Mesenchymal stem cell (in vitro differentiated cells and primary cell): ENCODE measurements around the gene CASKIN1.

Source experiments
- DNase-seq: peaks from one replicate; pipeline ENCODE4 v3.0.0-alpha.2; 2013
- H2AFZ ChIP-seq: one replicate; pipeline ENCODE4 v1.6.1; 2013; ENCODE audit warnings: low read depth, mild to moderate bottlenecking, control low read depth, inconsistent platforms, low read length, moderate library complexity
- H2AK5ac ChIP-seq: 2 replicates; pipeline ENCODE4 v1.6.1; 2013; ENCODE audit warnings: low read length, moderate library complexity, mild to moderate bottlenecking, inconsistent platforms; ENCODE audit not compliant: severe bottlenecking
- H2BK120ac ChIP-seq: one replicate; pipeline ENCODE4 v1.6.1; 2013; ENCODE audit warnings: low read depth, mild to moderate bottlenecking, inconsistent platforms, low read length, moderate library complexity
- H2BK12ac ChIP-seq, 2 experiments: one replicate each; pipeline ENCODE4 v1.6.1; 2013; ENCODE audit warnings: inconsistent platforms in 2 of 2, low read length in 2 of 2, mild to moderate bottlenecking in 2 of 2, moderate library complexity in 2 of 2, control low read depth in 1 of 2
- H2BK15ac ChIP-seq: one replicate; pipeline ENCODE4 v1.6.1; 2013; ENCODE audit warnings: mild to moderate bottlenecking, low read depth, inconsistent platforms; ENCODE audit not compliant: poor library complexity, severe bottlenecking
- H2BK5ac ChIP-seq: 2 replicates; pipeline ENCODE4 v1.6.1; 2013; ENCODE audit warnings: low read depth, mild to moderate bottlenecking, low read length, control low read depth, inconsistent platforms; ENCODE audit not compliant: poor library complexity, severe bottlenecking
- H3K14ac ChIP-seq, 2 experiments: one replicate each; pipeline ENCODE4 v1.6.1; 2013; ENCODE audit warnings: inconsistent platforms in 2 of 2, low read length in 2 of 2, control low read depth in 1 of 2, mild to moderate bottlenecking in 1 of 2, moderate library complexity in 1 of 2
- H3K18ac ChIP-seq, 2 experiments: one replicate each; pipeline ENCODE4 v1.6.1; 2013; ENCODE audit warnings: inconsistent platforms in 2 of 2, low read length in 2 of 2, control low read depth in 1 of 2, low read depth in 1 of 2, mild to moderate bottlenecking in 1 of 2
- H3K23ac ChIP-seq, 2 experiments: one replicate each; pipeline ENCODE4 v1.6.1; 2013; ENCODE audit warnings: inconsistent platforms in 2 of 2, low read length in 2 of 2, mild to moderate bottlenecking in 2 of 2, moderate library complexity in 2 of 2, control low read depth in 1 of 2
- H3K27ac ChIP-seq: 2 replicates; pipeline ENCODE4 v1.5.1; 2013; ENCODE audit warnings: mild to moderate bottlenecking, moderate library complexity, low read length, control low read depth, inconsistent platforms; ENCODE audit not compliant: poor library complexity, severe bottlenecking
- H3K27me3 ChIP-seq, 2 experiments: 2 replicates each; pipeline versions ENCODE4 v1.6.1 to v1.7.0; 2013; ENCODE audit warnings: low read length in 2 of 2, mild to moderate bottlenecking in 2 of 2, moderate library complexity in 2 of 2, control low read depth in 1 of 2, inconsistent platforms in 1 of 2; ENCODE audit not compliant: control insufficient read depth in 1 of 2, insufficient read depth in 1 of 2
- H3K36me3 ChIP-seq, 2 experiments: 2 replicates each; pipeline versions ENCODE4 v1.6.1 to v1.7.0; 2013; ENCODE audit warnings: low read length in 2 of 2, control low read depth in 1 of 2, inconsistent platforms in 1 of 2, low read depth in 1 of 2, mild to moderate bottlenecking in 1 of 2; ENCODE audit not compliant: insufficient read depth in 2 of 2, control insufficient read depth in 1 of 2
- H3K4ac ChIP-seq, 2 experiments: one replicate each; pipeline ENCODE4 v1.6.1; 2013; ENCODE audit warnings: inconsistent platforms in 2 of 2, low read length in 2 of 2, mild to moderate bottlenecking in 2 of 2, moderate library complexity in 2 of 2, control low read depth in 1 of 2, low read depth in 1 of 2
- H3K4me1 ChIP-seq: 2 replicates; pipeline ENCODE4 v1.6.1; 2013; ENCODE audit warnings: low read depth, low read length, control low read depth; ENCODE audit not compliant: control insufficient read depth, insufficient read depth
- H3K4me2 ChIP-seq: 2 replicates; pipeline ENCODE4 v1.6.1; 2013; ENCODE audit warnings: low read length, mild to moderate bottlenecking, inconsistent platforms; ENCODE audit not compliant: poor library complexity, severe bottlenecking
- H3K4me3 ChIP-seq, 2 experiments: 2 replicates each; pipeline versions ENCODE4 v1.5.1 to v1.7.0; 2013; ENCODE audit warnings: low read length in 2 of 2, mild to moderate bottlenecking in 2 of 2, control low read depth in 1 of 2, low read depth in 1 of 2; ENCODE audit not compliant: insufficient read depth in 1 of 2
- H3K79me1 ChIP-seq: replicated peaks from 2 replicates; pipeline ENCODE4 v1.6.1; 2013; ENCODE audit warnings: mild to moderate bottlenecking, control low read depth, low read length, inconsistent platforms; ENCODE audit not compliant: poor library complexity, severe bottlenecking
- H3K9ac ChIP-seq: 2 replicates; pipeline ENCODE4 v1.7.0; 2013; ENCODE audit warnings: mild to moderate bottlenecking, low read length, moderate library complexity
- H3K9me3 ChIP-seq: 2 replicates; pipeline ENCODE4 v1.7.0; 2013; ENCODE audit warnings: mild to moderate bottlenecking, low read length; ENCODE audit not compliant: control insufficient read depth
- H4K8ac ChIP-seq: one replicate; pipeline ENCODE4 v1.6.1; 2013; ENCODE audit warnings: inconsistent platforms, mild to moderate bottlenecking, low read length, moderate library complexity
- H4K91ac ChIP-seq: one replicate; pipeline ENCODE4 v1.6.1; 2013; ENCODE audit warnings: mild to moderate bottlenecking, low read length, inconsistent platforms
- WGBS: methylation state at CpG from one replicate; pipeline ENCODE4 v1.1.7; 2013; ENCODE audit warnings: mixed read lengths; 5-methylcytosine and 5-hydroxymethylcytosine counted together

Gene CASKIN1

GRCh38 chr16:2183671-2184070 lies 12.7 kb downstream of the CASKIN1 start:
- Histone ChIP-seq H2BK120ac (no peak overlapping the region), H2BK5ac (no peak overlapping the region), H3K27me3 (peaks cover 0 to 13% of the 10 kb centered on the region in 2 experiments), H3K4me1 (peaks cover 9% of the 10 kb centered on the region), H3K23ac (no peak overlapping the region), H3K79me1 (peaks cover 2% of the 10 kb centered on the region), H3K4me3 (no peak overlapping the region), H3K9ac (no peak overlapping the region), H4K91ac (no peak overlapping the region), H3K14ac (no peak overlapping the region), H2BK12ac (no peak overlapping the region), H3K36me3 (peaks cover 0 to 34% of the 10 kb centered on the region in 2 experiments), H3K4me2 (no peak overlapping the region), H3K4ac (no peak overlapping the region), H3K27ac (no peak overlapping the region), H2AK5ac (no peak overlapping the region), H2BK15ac (no peak overlapping the region), H3K9me3 (no peaks in the 10 kb centered on the region), H3K18ac (no peak overlapping the region), H4K8ac (no peak overlapping the region), H2AFZ (no peak overlapping the region)
- no peak for DNase-seq
- 96% methylated on average over 30 of the region's 30 CpGs for WGBS

- Histone ChIP-seq H2BK120ac (no peak overlapping the region), H4K91ac (no peak overlapping the region), H2BK5ac (no peak overlapping the region), H2AFZ (peak overlapping the region; percentile 29), H2BK15ac (no peak overlapping the region), H3K9me3 (no peaks in the 10 kb centered on the region), H3K4me2 (no peak overlapping the region), H3K18ac (no peak overlapping the region), H3K27ac (no peak overlapping the region), H3K23ac (no peak overlapping the region), H3K4ac (no peak overlapping the region), H3K27me3 (peaks cover 0 to 11% of the 10 kb centered on the region in 2 experiments), H3K9ac (no peak overlapping the region), H3K4me1 (peaks cover 9% of the 10 kb centered on the region), H4K8ac (no peak overlapping the region), H3K36me3 (peaks cover 9 to 51% of the 10 kb centered on the region in 2 experiments), H3K14ac (no peak overlapping the region), H2BK12ac (no peak overlapping the region), H2AK5ac (no peak overlapping the region), H3K79me1 (peaks cover 4% of the 10 kb centered on the region), H3K4me3 (no peak overlapping the region)
- no peak for DNase-seq
- 96% methylated on average over 20 of the region's 20 CpGs for WGBS
These were observed 14.5 kb downstream of the CASKIN1 start for GRCh38 chr16:2181952-2182351.

- Histone ChIP-seq H3K4me2 (no peak overlapping the region), H3K27me3 (peaks cover 0 to 11% of the 10 kb centered on the region in 2 experiments), H2BK15ac (no peak overlapping the region), H4K8ac (no peak overlapping the region), H2BK12ac (no peak overlapping the region), H3K79me1 (peaks cover 4% of the 10 kb centered on the region), H2AFZ (peak overlapping the region; percentile 29), H4K91ac (no peak overlapping the region), H3K18ac (no peak overlapping the region), H3K4me3 (no peak overlapping the region), H3K14ac (no peak overlapping the region), H2BK5ac (no peak overlapping the region), H3K23ac (no peak overlapping the region), H3K4me1 (peaks cover 9% of the 10 kb centered on the region), H3K9ac (no peak overlapping the region), H3K36me3 (peaks cover 15 to 58% of the 10 kb centered on the region in 2 experiments), H2BK120ac (no peak overlapping the region), H3K9me3 (no peaks in the 10 kb centered on the region), H3K27ac (no peak overlapping the region), H2AK5ac (no peak overlapping the region), H3K4ac (no peak overlapping the region)
- WGBS: 92% methylated on average over 45 of the region's 46 CpGs
- DNase-seq: no peak
These were observed 15.2 kb downstream of the CASKIN1 start for GRCh38 chr16:2180962-2181923.

- no peak for DNase-seq
- Histone ChIP-seq H2AK5ac (no peak overlapping the region), H3K4me3 (no peak overlapping the region), H3K4me1 (peaks cover 9% of the 10 kb centered on the region), H3K4ac (no peak overlapping the region), H4K91ac (no peak overlapping the region), H3K27me3 (peaks cover 0 to 11% of the 10 kb centered on the region in 2 experiments), H3K27ac (no peak overlapping the region), H3K9me3 (no peaks in the 10 kb centered on the region), H2BK120ac (no peak overlapping the region), H3K18ac (no peak overlapping the region), H3K9ac (no peak overlapping the region), H2AFZ (no peak overlapping the region), H3K79me1 (peaks cover 7% of the 10 kb centered on the region), H4K8ac (no peak overlapping the region), H3K4me2 (no peak overlapping the region), H2BK12ac (no peak overlapping the region), H2BK5ac (no peak overlapping the region), H3K36me3 (peaks cover 22 to 66% of the 10 kb centered on the region in 2 experiments), H2BK15ac (no peak overlapping the region), H3K23ac (no peak overlapping the region), H3K14ac (no peak overlapping the region)
- 96% methylated on average over 43 of the region's 43 CpGs for WGBS
These were observed 15.9 kb downstream of the CASKIN1 start for GRCh38 chr16:2180461-2180860.
